Neural progenitor cell (in vitro differentiated cells): ENCODE measurements around the gene SLC35E3. TPM values are rescaled to one million over a fixed set of nuclear protein-coding genes. Genes with fewer than 3 reads are reported as not detected.

Experiments
- DNase-seq: peaks from one replicate; pipeline ENCODE4 v3.0.0-alpha.2; 2016; ENCODE audit warnings: low spot score
- H2AFZ ChIP-seq: fragments of 200-600 bp; sonication (generic); replicated peaks from 2 replicates; pipeline ENCODE4 v1.6.1; 2016; ENCODE audit warnings: antibody characterized with exemption
- H3F3A ChIP-seq: fragments of 200-600 bp; sonication (generic); 2 replicates; pipeline ENCODE4 v1.6.1; 2016; ENCODE audit warnings: antibody characterized with exemption, low read depth
- H3K27ac ChIP-seq: fragments of 200-600 bp; sonication (generic); 2 replicates; pipeline ENCODE4 v1.5.1; 2016; ENCODE audit warnings: mild to moderate bottlenecking
- H3K27me3 ChIP-seq: fragments of 200-600 bp; sonication (generic); 2 replicates; pipeline ENCODE4 v1.6.1; 2016; ENCODE audit warnings: mild to moderate bottlenecking, moderate library complexity
- H3K36me3 ChIP-seq: fragments of 200-600 bp; sonication (generic); 2 replicates; pipeline ENCODE4 v1.5.1; 2016
- H3K4me1 ChIP-seq: fragments of 200-600 bp; sonication (generic); 2 replicates; pipeline ENCODE4 v1.6.1; 2016; ENCODE audit warnings: mixed run types
- H3K4me2 ChIP-seq: fragments of 200-600 bp; sonication (generic); 2 replicates; pipeline ENCODE4 v1.6.1; 2016
- H3K4me3 ChIP-seq: fragments of 200-600 bp; sonication (generic); 2 replicates; pipeline ENCODE4 v1.5.1; 2016
- H3K79me2 ChIP-seq: fragments of 200-600 bp; sonication (generic); 2 replicates; pipeline ENCODE4 v1.6.1; 2016; ENCODE audit warnings: low read depth
- H3K9ac ChIP-seq: fragments of 200-600 bp; sonication (generic); 2 replicates; pipeline ENCODE4 v1.6.1; 2016
- H3K9me3 ChIP-seq: fragments of 200-600 bp; sonication (generic); 2 replicates; pipeline ENCODE4 v1.5.1; 2016; ENCODE audit warnings: low read depth
- H4K20me1 ChIP-seq: fragments of 200-600 bp; sonication (generic); 2 replicates; pipeline ENCODE4 v1.6.1; 2016; ENCODE audit warnings: low read depth
- H3K27ac Mint-ChIP-seq: 3 replicates; pipeline ENCODE4 v1.8.0; 2021; ENCODE audit warnings: mixed read lengths
- H3K27me3 Mint-ChIP-seq: 2 replicates; pipeline ENCODE4 v1.8.0; 2022; ENCODE audit warnings: low read depth, mild to moderate bottlenecking, inconsistent platforms, moderate library complexity, mixed read lengths; ENCODE audit not compliant: insufficient read depth
- H3K36me3 Mint-ChIP-seq: 3 replicates; pipeline ENCODE4 v1.8.0; 2021; ENCODE audit warnings: mixed read lengths
- H3K4me1 Mint-ChIP-seq: 3 replicates; pipeline ENCODE4 v1.8.0; 2021; ENCODE audit warnings: mixed read lengths
- H3K4me3 Mint-ChIP-seq: 3 replicates; pipeline ENCODE4 v1.8.0; 2021; ENCODE audit warnings: mild to moderate bottlenecking, moderate library complexity, mixed read lengths
- H3K9me3 Mint-ChIP-seq: 3 replicates; pipeline ENCODE4 v1.8.0; 2020; ENCODE audit warnings: mixed read lengths
- CTCF ChIP-seq: fragments of 200-600 bp; sonication (generic); IDR thresholded peaks from 2 replicates; pipeline ENCODE4 v1.5.1; 2017; ENCODE audit warnings: antibody characterized with exemption, mild to moderate bottlenecking
- EZH2 ChIP-seq: fragments of 200-600 bp; sonication (generic); IDR thresholded peaks from 2 replicates; pipeline ENCODE4 v1.6.1; 2017; ENCODE audit warnings: antibody characterized with exemption, mild to moderate bottlenecking, moderate library complexity
- EZH2phosphoT487 ChIP-seq: fragments of 200-600 bp; sonication (generic); IDR thresholded peaks from 2 replicates; pipeline ENCODE4 v1.6.1; 2017; ENCODE audit warnings: antibody characterized with exemption
- total RNA-seq: library from RNA; depleted of rRNA; stranded (reverse); fragments of >200 nt; gene quantifications from 2 replicates; pipeline ENCODE4 v1.2.3, GENCODE V29; 2015; ENCODE audit warnings: low replicate concordance

Gene SLC35E3
- total RNA-seq, 1 donor from 2014 or later = 1.5 TPM

GRCh38 chr12:68762691-68763090 is 16.7 kb downstream of the SLC35E3 start:
- H3K27me3 Mint-ChIP-seq = no peaks in the 10 kb centered on the region
- H3K9me3 ChIP-seq = no peaks in the 10 kb centered on the region
- no peak overlapping the region for H3K9ac ChIP-seq
- H3K4me3 Mint-ChIP-seq = no peak overlapping the region
- no peaks in the 10 kb centered on the region for H3K27me3 ChIP-seq
- H3K79me2 ChIP-seq = no peaks in the 10 kb centered on the region
- H4K20me1 ChIP-seq = no peaks in the 10 kb centered on the region
- no peak for DNase-seq
- H3K36me3 ChIP-seq = peaks cover 4% of the 10 kb centered on the region
- TF ChIP-seq CTCF (no peak), EZH2 (no peak)
- H3K27ac ChIP-seq = no peak overlapping the region
- H3F3A ChIP-seq = no peaks in the 10 kb centered on the region
- H3K27ac Mint-ChIP-seq = no peak overlapping the region
- no peak overlapping the region for H3K4me3 ChIP-seq
- H3K4me2 ChIP-seq = no peak overlapping the region
- H3K4me1 Mint-ChIP-seq = no peaks in the 10 kb centered on the region
- H2AFZ ChIP-seq = no peak overlapping the region
- no peaks in the 10 kb centered on the region for H3K4me1 ChIP-seq
- no peaks in the 10 kb centered on the region for H3K9me3 Mint-ChIP-seq
- H3K36me3 Mint-ChIP-seq = peaks cover 24% of the 10 kb centered on the region

- Mint-ChIP-seq H3K4me3 (no peak overlapping the region), H3K27me3 (peaks cover 2% of the 10 kb centered on the region), H3K9me3 (no peaks in the 10 kb centered on the region), H3K36me3 (peaks cover 16% of the 10 kb centered on the region), H3K27ac (no peak overlapping the region), H3K4me1 (no peaks in the 10 kb centered on the region)
- Histone ChIP-seq H3K9me3 (no peaks in the 10 kb centered on the region), H3K4me3 (no peak overlapping the region), H3K27me3 (no peaks in the 10 kb centered on the region), H3K79me2 (no peaks in the 10 kb centered on the region), H3K36me3 (no peaks in the 10 kb centered on the region), H3K9ac (no peak overlapping the region), H3K27ac (no peak overlapping the region), H3K4me1 (no peaks in the 10 kb centered on the region), H2AFZ (no peak overlapping the region), H4K20me1 (no peaks in the 10 kb centered on the region), H3K4me2 (no peak overlapping the region), H3F3A (no peaks in the 10 kb centered on the region)
- no peak for TF ChIP-seq CTCF
- no peak for TF ChIP-seq EZH2
- TF ChIP-seq EZH2phosphoT487 = no peak
- DNase-seq = no peak
Measured at GRCh38 chr12:68765696-68766095, 19.7 kb downstream of the SLC35E3 start.

- Histone ChIP-seq H3K4me2 (no peak overlapping the region), H2AFZ (no peak overlapping the region), H3K79me2 (no peaks in the 10 kb centered on the region), H3K9ac (no peak overlapping the region), H3F3A (no peaks in the 10 kb centered on the region), H3K4me3 (no peak overlapping the region), H3K36me3 (no peaks in the 10 kb centered on the region), H3K27me3 (no peaks in the 10 kb centered on the region), H4K20me1 (no peaks in the 10 kb centered on the region), H3K4me1 (no peaks in the 10 kb centered on the region), H3K27ac (no peak overlapping the region), H3K9me3 (no peaks in the 10 kb centered on the region)
- no peak overlapping the region for H3K27ac Mint-ChIP-seq
- H3K9me3 Mint-ChIP-seq = no peaks in the 10 kb centered on the region
- peaks cover 14% of the 10 kb centered on the region for H3K36me3 Mint-ChIP-seq
- no peak overlapping the region for H3K4me3 Mint-ChIP-seq
- H3K27me3 Mint-ChIP-seq = peaks cover 2% of the 10 kb centered on the region
- H3K4me1 Mint-ChIP-seq = no peaks in the 10 kb centered on the region
- DNase-seq = no peak
- TF ChIP-seq EZH2phosphoT487 = no peak
- TF ChIP-seq EZH2 = no peak
- no peak for TF ChIP-seq CTCF
Measured at GRCh38 chr12:68766646-68767045, 20.7 kb downstream of the SLC35E3 start.
